DND-41 (cell line): ENCODE data around the gene FHL2.

Experiments used
- CTCF ChIP-seq: IDR thresholded peaks from 2 replicates; pipeline ENCODE4 v1.5.1; 2012; ENCODE audit warnings: borderline replicate concordance, low read length, moderate library complexity, mild to moderate bottlenecking; ENCODE audit not compliant: poor library complexity, severe bottlenecking; ENCODE audit errors: extremely low read depth
- EZH2 ChIP-seq: IDR thresholded peaks from 3 replicates; pipeline ENCODE4 v1.6.1; 2012; ENCODE audit warnings: borderline replicate concordance, low read depth, mild to moderate bottlenecking, moderate library complexity, low read length, inconsistent platforms; ENCODE audit not compliant: severe bottlenecking

DNA sequence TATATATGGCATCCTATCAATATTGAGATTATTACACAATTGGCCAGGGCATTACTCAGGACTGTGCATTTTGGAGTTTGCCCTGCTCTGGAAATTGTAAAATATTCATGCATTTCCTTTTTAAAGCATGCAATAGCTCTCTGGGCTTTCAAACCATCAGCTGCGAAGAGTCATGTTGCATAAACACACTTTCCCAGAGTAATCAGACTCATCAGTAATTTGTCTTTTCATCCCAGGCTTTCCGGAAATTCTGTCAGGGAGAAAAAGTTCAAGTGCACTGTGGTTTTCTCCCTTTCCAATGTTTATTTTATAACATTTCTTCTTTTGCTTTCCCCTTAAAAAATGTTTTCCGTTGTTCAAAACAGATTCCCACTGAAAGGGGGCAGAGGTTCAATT, 38.9 kb upstream of the FHL2 start:
- TF ChIP-seq CTCF (no peak), EZH2 (no peak)
